HG03457 (cell line): ENCODE measurements around the gene TRMT6.

Experiments used
- ATAC-seq: cut with Tn5 transposase; IDR thresholded peaks from one replicate; pipeline ENCODE4 v1.9.1; 2021; ENCODE audit warnings: moderate number of reproducible peaks; ENCODE audit not compliant: unreplicated experiment

Gene TRMT6

GRCh38 chr20:5908981-5909380 is 41.4 kb downstream of the TRMT6 start:
- no peak for ATAC-seq

GRCh38 chr20:5900908-5901307 is 49.4 kb downstream of the TRMT6 start:
- ATAC-seq: no peak

- ATAC-seq: no peak
Observed at GRCh38 chr20:5899444-5899843, 50.9 kb downstream of the TRMT6 start.

- ATAC-seq: no peak
Observed at GRCh38 chr20:5895626-5896025, 54.7 kb downstream of the TRMT6 start.

- no peak for ATAC-seq
Observed at GRCh38 chr20:5893621-5894020, 56.7 kb downstream of the TRMT6 start.

GRCh38 chr20:5893052-5893451 is 57.3 kb downstream of the TRMT6 start:
- ATAC-seq: no peak

- no peak for ATAC-seq
Observed at GRCh38 chr20:5890773-5891441, 59.4 kb downstream of the TRMT6 start.

GRCh38 chr20:5888041-5888440 is 62.3 kb downstream of the TRMT6 start:
- no peak for ATAC-seq

- no peak for ATAC-seq
Observed at GRCh38 chr20:5887386-5887785, 62.9 kb downstream of the TRMT6 start.
